Activated T-helper 2 cell treated with anti-CD3 and anti-CD28 coated beads, Interferon-gamma antibody, Interleukin-2, Interleukin-4, amounts not matched to agents 10 μg/mL and 5 μg/mL and 100 μg/mL, durations not matched to agents 14 hours and 24 hours and 36 hours (primary cell): Measurements from ENCODE around the gene TIPARP. TPM values are rescaled to one million over a fixed set of nuclear protein-coding genes. Genes with fewer than 3 reads are reported as not detected.

Experiments
- DNase-seq: peaks from one replicate; pipeline ENCODE4 v3.0.0; 2021; ENCODE audit warnings: low spot score
- H3K27ac Mint-ChIP-seq: one replicate; pipeline ENCODE4 v1.8.0; 2021; ENCODE audit warnings: mixed read lengths
- H3K27me3 Mint-ChIP-seq: one replicate; pipeline ENCODE4 v1.8.0; 2021; ENCODE audit warnings: low read depth, mixed read lengths
- H3K36me3 Mint-ChIP-seq: one replicate; pipeline ENCODE4 v1.8.0; 2021; ENCODE audit warnings: low read depth, mixed read lengths
- H3K4me1 Mint-ChIP-seq: one replicate; pipeline ENCODE4 v1.8.0; 2021; ENCODE audit warnings: low read depth, mixed read lengths
- H3K4me3 Mint-ChIP-seq: one replicate; pipeline ENCODE4 v1.8.0; 2021; ENCODE audit warnings: low read depth, mild to moderate bottlenecking, moderate library complexity, mixed read lengths
- H3K9me3 Mint-ChIP-seq: one replicate; pipeline ENCODE4 v1.8.0; 2021; ENCODE audit warnings: mixed read lengths
- intact Hi-C: fragments of 100-400 bp; cut with micrococcal nuclease; formaldehyde crosslinking; loops from one replicate; pipeline ENCODE4 v1.15.1; 2023
- total RNA-seq: library from RNA; stranded (reverse); gene quantifications from 2 replicates; pipeline ENCODE4 v1.2.3, GENCODE V29; 2022

Gene TIPARP
- total RNA-seq: 22.1 and 22.8 TPM in 2 replicates

GRCh38 chr3:156674046-156674910, at the start of gene TIPARP:
TSS of gene TIPARP (plus strand) at chr3:156674590. CDS start at chr3:156677698, 3,108 bp downstream.
- Mint-ChIP-seq H3K36me3 (peaks cover 33% of the 10 kb centered on the region), H3K27me3 (no peaks in the 10 kb centered on the region), H3K4me1 (peaks cover 40% of the 10 kb centered on the region), H3K27ac (peak within 1 kb of the TSS; percentile 89), H3K4me3 (peak within 1 kb of the TSS; percentile 86), H3K9me3 (no peaks in the 10 kb centered on the region)
- intact Hi-C loops: loop anchor here (1.0 to 5.0 kb wide), 9 partner anchors 71 to 822 kb away; partner anchors contain the start of genes CCNL1, SLC33A1 and SSR3
- DNase-seq: peak; percentile 100

- no peak overlapping the region for H3K27ac Mint-ChIP-seq
- DNase-seq: no peak
- H3K36me3 Mint-ChIP-seq: no peaks in the 10 kb centered on the region
- no peak overlapping the region for H3K4me3 Mint-ChIP-seq
- H3K9me3 Mint-ChIP-seq: no peaks in the 10 kb centered on the region
- H3K4me1 Mint-ChIP-seq: peaks cover 1% of the 10 kb centered on the region
- intact Hi-C loops: no loop called here
- H3K27me3 Mint-ChIP-seq: peaks cover 8% of the 10 kb centered on the region
Measured at GRCh38 chr3:156626104-156626503, 48.3 kb upstream of the TIPARP start.

- Mint-ChIP-seq H3K27me3 (peaks cover 8% of the 10 kb centered on the region), H3K4me3 (no peak overlapping the region), H3K9me3 (no peaks in the 10 kb centered on the region), H3K4me1 (peaks cover 1% of the 10 kb centered on the region), H3K36me3 (no peaks in the 10 kb centered on the region), H3K27ac (no peak overlapping the region)
- no peak for DNase-seq
- intact Hi-C loops: no loop called here
Measured at GRCh38 chr3:156627946-156628569, 46.3 kb upstream of the TIPARP start.

- no peak for DNase-seq
Measured at GRCh38 chr3:156628836-156629618, 45.4 kb upstream of the TIPARP start.

GRCh38 chr3:156630081-156630772, 44.2 kb upstream of the TIPARP start:
- Mint-ChIP-seq H3K9me3 (no peaks in the 10 kb centered on the region), H3K4me3 (no peak overlapping the region), H3K27ac (no peak overlapping the region), H3K36me3 (no peaks in the 10 kb centered on the region), H3K4me1 (peaks cover 1% of the 10 kb centered on the region), H3K27me3 (peaks cover 8% of the 10 kb centered on the region)
- no peak for DNase-seq
- intact Hi-C loops: no loop called here

More at GRCh38 chr3:156628836-156629618, 45.4 kb upstream of the TIPARP start:
- intact Hi-C loops: no loop called here
- peaks cover 1% of the 10 kb centered on the region for H3K4me1 Mint-ChIP-seq
- H3K9me3 Mint-ChIP-seq: no peaks in the 10 kb centered on the region
- H3K36me3 Mint-ChIP-seq: no peaks in the 10 kb centered on the region
- no peak overlapping the region for H3K27ac Mint-ChIP-seq
- H3K27me3 Mint-ChIP-seq: peaks cover 8% of the 10 kb centered on the region
- H3K4me3 Mint-ChIP-seq: no peak overlapping the region

GRCh38 chr3:156630773-156631093, 43.7 kb upstream of the TIPARP start:
- intact Hi-C loops: no loop called here
- Mint-ChIP-seq H3K9me3 (no peaks in the 10 kb centered on the region), H3K27me3 (peaks cover 8% of the 10 kb centered on the region), H3K4me3 (no peak overlapping the region), H3K36me3 (no peaks in the 10 kb centered on the region), H3K4me1 (peaks cover 1% of the 10 kb centered on the region), H3K27ac (no peak overlapping the region)
- no peak for DNase-seq

GRCh38 chr3:156631323-156631722, 43.1 kb upstream of the TIPARP start:
- no peak for DNase-seq
- Mint-ChIP-seq H3K27me3 (peaks cover 8% of the 10 kb centered on the region), H3K4me1 (no peaks in the 10 kb centered on the region), H3K27ac (no peak overlapping the region), H3K4me3 (no peak overlapping the region), H3K9me3 (no peaks in the 10 kb centered on the region), H3K36me3 (no peaks in the 10 kb centered on the region)
- intact Hi-C loops: no loop called here

- no peak overlapping the region for H3K4me3 Mint-ChIP-seq
Measured at GRCh38 chr3:156632601-156633000, 41.8 kb upstream of the TIPARP start.

GRCh38 chr3:156633335-156633734, 41.1 kb upstream of the TIPARP start:
- no peak overlapping the region for H3K27ac Mint-ChIP-seq
- intact Hi-C loops: no loop called here
- no peaks in the 10 kb centered on the region for H3K9me3 Mint-ChIP-seq
- no peak overlapping the region for H3K4me3 Mint-ChIP-seq
- no peaks in the 10 kb centered on the region for H3K27me3 Mint-ChIP-seq
- no peak for DNase-seq
- no peaks in the 10 kb centered on the region for H3K36me3 Mint-ChIP-seq
- no peaks in the 10 kb centered on the region for H3K4me1 Mint-ChIP-seq

More at GRCh38 chr3:156632601-156633000, 41.8 kb upstream of the TIPARP start:
- Mint-ChIP-seq H3K4me1 (no peaks in the 10 kb centered on the region), H3K36me3 (no peaks in the 10 kb centered on the region), H3K9me3 (no peaks in the 10 kb centered on the region), H3K27ac (no peak overlapping the region), H3K27me3 (peaks cover 1% of the 10 kb centered on the region)
- DNase-seq: no peak
- intact Hi-C loops: no loop called here

- H3K4me1 Mint-ChIP-seq: no peaks in the 10 kb centered on the region
- no peak overlapping the region for H3K4me3 Mint-ChIP-seq
- no peaks in the 10 kb centered on the region for H3K9me3 Mint-ChIP-seq
Measured at GRCh38 chr3:156635034-156635433, 39.4 kb upstream of the TIPARP start.

GRCh38 chr3:156635973-156636372, 38.4 kb upstream of the TIPARP start:
- no peaks in the 10 kb centered on the region for H3K9me3 Mint-ChIP-seq
- no peaks in the 10 kb centered on the region for H3K27me3 Mint-ChIP-seq
- no peak overlapping the region for H3K27ac Mint-ChIP-seq
- intact Hi-C loops: no loop called here
- H3K4me1 Mint-ChIP-seq: no peaks in the 10 kb centered on the region
- no peak overlapping the region for H3K4me3 Mint-ChIP-seq
- H3K36me3 Mint-ChIP-seq: no peaks in the 10 kb centered on the region
- DNase-seq: no peak

More at GRCh38 chr3:156635034-156635433, 39.4 kb upstream of the TIPARP start:
- H3K36me3 Mint-ChIP-seq: no peaks in the 10 kb centered on the region
- no peaks in the 10 kb centered on the region for H3K27me3 Mint-ChIP-seq
- intact Hi-C loops: no loop called here
- H3K27ac Mint-ChIP-seq: no peak overlapping the region
- DNase-seq: no peak

- Mint-ChIP-seq H3K27ac (no peak overlapping the region), H3K9me3 (no peaks in the 10 kb centered on the region), H3K4me1 (peaks cover 7% of the 10 kb centered on the region), H3K4me3 (no peak overlapping the region), H3K36me3 (no peaks in the 10 kb centered on the region), H3K27me3 (no peaks in the 10 kb centered on the region)
- no peak for DNase-seq
- intact Hi-C loops: no loop called here
Measured at GRCh38 chr3:156637480-156638022, 36.8 kb upstream of the TIPARP start.
